ENCODE measurements around the gene STAT3. TPM values are rescaled to one million over a fixed set of nuclear protein-coding genes. Genes with fewer than 3 reads are reported as not detected.
A peak's percentile ranks its signal among the peaks of the same experiment; 100 is the strongest.

STAT3 gene
- total and polyA plus RNA-seq, 2 of the 13 experiments (the other 11 are each of a cell fraction or from before 2014, with no cell fraction given): 61.8 to 62.4 TPM

DNA sequence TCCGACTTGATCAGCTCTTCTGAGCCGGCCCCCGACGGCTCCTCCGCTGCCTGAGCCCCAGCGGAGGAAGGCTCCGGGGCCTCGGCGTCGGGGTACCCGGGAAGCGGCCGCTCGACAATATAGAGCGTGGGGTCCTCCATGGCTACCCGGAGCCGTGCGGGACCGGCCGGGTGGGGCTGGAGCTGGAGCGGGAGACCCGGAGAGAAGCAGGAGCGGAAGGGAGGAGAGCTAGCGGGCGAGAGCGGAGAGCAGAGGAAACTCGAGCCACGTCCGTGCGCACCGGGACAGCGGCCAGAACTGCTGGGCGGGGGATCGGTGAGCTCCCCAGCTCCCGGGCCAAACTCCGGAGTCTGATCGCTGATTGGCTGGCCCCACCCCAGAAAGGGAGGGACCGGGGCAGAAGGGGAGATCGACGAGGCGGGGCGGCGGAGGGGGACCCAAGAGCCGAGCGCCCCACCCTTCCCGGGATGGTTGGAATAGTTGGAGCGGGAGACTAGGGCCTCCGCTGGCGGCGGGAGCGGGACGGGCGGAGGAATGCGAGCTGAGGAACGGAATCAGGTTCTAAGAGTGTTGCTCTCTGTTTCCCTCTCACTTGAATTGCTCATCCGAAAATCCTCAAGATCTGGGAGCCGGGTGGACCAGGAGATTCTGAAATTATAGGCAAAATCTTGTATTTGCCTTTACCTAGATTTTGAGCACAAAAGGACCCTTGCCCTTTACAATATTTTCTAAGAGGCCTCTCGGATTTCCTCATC is 34.9 kb upstream of the STAT3 start, which contains the start of gene CAVIN1 (continued):
- TF ChIP-seq CBX5 (CRISPR knock-in tag; IDR thresholded peaks at IDR 0.05; ENCODE audit: borderline replicate concordance) (no peak), MXI1 (IDR thresholded peaks at IDR 0.05; ENCODE audit: borderline replicate concordance, low read depth, low read length) (0 out of 3 replicates have a peak, but pooled peaks have one; percentile 39), ZNF296 (CRISPR knock-in tag; conservative IDR thresholded peaks at IDR 0.05) (no peak), ZFYVE20 (CRISPR knock-in tag; IDR thresholded peaks at IDR 0.05; ENCODE audit: borderline replicate concordance, low read depth) (no peak), RFX5 (IDR thresholded peaks at IDR 0.05; ENCODE audit: low read depth, low read length) (no peak), KMT2A (CRISPR knock-in tag; IDR thresholded peaks at IDR 0.05) (no peak; the same call in 1 of the 2 replicates), HNF4A (CRISPR knock-in tag; IDR thresholded peaks at IDR 0.05) (0 out of 2 replicates have a peak, but pooled peaks have one; percentile 23), LCORL (IDR thresholded peaks at IDR 0.05) (peak; percentile 54; the same call in 1 of the 2 replicates), LCORL (CRISPR knock-in tag; IDR thresholded peaks at IDR 0.05) (peak; percentile 97), MED1 (CRISPR knock-in tag; IDR thresholded peaks at IDR 0.05) (peak; percentile 31; the same call in 1 of the 2 replicates), EEA1 (CRISPR knock-in tag; IDR thresholded peaks at IDR 0.05; ENCODE audit: borderline replicate concordance) (peak; percentile 76; the same call in 1 of the 2 replicates), SALL1 (CRISPR knock-in tag; IDR thresholded peaks at IDR 0.05) (peak; percentile 38; the same call in 1 of the 2 replicates)
- TF ChIP-seq, protein P1, sequence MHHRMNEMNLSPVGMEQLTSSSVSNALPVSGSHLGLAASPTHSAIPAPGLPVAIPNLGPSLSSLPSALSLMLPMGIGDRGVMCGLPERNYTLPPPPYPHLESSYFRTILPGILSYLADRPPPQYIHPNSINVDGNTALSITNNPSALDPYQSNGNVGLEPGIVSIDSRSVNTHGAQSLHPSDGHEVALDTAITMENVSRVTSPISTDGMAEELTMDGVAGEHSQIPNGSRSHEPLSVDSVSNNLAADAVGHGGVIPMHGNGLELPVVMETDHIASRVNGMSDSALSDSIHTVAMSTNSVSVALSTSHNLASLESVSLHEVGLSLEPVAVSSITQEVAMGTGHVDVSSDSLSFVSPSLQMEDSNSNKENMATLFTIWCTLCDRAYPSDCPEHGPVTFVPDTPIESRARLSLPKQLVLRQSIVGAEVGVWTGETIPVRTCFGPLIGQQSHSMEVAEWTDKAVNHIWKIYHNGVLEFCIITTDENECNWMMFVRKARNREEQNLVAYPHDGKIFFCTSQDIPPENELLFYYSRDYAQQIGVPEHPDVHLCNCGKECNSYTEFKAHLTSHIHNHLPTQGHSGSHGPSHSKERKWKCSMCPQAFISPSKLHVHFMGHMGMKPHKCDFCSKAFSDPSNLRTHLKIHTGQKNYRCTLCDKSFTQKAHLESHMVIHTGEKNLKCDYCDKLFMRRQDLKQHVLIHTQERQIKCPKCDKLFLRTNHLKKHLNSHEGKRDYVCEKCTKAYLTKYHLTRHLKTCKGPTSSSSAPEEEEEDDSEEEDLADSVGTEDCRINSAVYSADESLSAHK (CRISPR knock-in tag; IDR thresholded peaks at IDR 0.05; ENCODE audit: borderline replicate concordance): no peak
- TF ChIP-seq, protein P2, sequence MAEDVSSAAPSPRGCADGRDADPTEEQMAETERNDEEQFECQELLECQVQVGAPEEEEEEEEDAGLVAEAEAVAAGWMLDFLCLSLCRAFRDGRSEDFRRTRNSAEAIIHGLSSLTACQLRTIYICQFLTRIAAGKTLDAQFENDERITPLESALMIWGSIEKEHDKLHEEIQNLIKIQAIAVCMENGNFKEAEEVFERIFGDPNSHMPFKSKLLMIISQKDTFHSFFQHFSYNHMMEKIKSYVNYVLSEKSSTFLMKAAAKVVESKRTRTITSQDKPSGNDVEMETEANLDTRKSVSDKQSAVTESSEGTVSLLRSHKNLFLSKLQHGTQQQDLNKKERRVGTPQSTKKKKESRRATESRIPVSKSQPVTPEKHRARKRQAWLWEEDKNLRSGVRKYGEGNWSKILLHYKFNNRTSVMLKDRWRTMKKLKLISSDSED (CRISPR knock-in tag; IDR thresholded peaks at IDR 0.05): no peak
- TF ChIP-seq, protein P3, sequence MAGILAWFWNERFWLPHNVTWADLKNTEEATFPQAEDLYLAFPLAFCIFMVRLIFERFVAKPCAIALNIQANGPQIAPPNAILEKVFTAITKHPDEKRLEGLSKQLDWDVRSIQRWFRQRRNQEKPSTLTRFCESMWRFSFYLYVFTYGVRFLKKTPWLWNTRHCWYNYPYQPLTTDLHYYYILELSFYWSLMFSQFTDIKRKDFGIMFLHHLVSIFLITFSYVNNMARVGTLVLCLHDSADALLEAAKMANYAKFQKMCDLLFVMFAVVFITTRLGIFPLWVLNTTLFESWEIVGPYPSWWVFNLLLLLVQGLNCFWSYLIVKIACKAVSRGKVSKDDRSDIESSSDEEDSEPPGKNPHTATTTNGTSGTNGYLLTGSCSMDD (CRISPR knock-in tag; IDR thresholded peaks at IDR 0.05): 0 out of 2 replicates have a peak, but pooled peaks have one; percentile 41
- TF ChIP-seq, protein P4, sequence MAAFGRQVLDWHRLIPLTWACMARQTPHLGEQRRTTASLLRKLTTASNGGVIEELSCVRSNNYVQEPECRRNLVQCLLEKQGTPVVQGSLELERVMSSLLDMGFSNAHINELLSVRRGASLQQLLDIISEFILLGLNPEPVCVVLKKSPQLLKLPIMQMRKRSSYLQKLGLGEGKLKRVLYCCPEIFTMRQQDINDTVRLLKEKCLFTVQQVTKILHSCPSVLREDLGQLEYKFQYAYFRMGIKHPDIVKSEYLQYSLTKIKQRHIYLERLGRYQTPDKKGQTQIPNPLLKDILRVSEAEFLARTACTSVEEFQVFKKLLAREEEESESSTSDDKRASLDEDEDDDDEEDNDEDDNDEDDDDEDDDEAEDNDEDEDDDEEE (CRISPR knock-in tag; IDR thresholded peaks at IDR 0.05): no peak
- TF ChIP-seq, protein P5, sequence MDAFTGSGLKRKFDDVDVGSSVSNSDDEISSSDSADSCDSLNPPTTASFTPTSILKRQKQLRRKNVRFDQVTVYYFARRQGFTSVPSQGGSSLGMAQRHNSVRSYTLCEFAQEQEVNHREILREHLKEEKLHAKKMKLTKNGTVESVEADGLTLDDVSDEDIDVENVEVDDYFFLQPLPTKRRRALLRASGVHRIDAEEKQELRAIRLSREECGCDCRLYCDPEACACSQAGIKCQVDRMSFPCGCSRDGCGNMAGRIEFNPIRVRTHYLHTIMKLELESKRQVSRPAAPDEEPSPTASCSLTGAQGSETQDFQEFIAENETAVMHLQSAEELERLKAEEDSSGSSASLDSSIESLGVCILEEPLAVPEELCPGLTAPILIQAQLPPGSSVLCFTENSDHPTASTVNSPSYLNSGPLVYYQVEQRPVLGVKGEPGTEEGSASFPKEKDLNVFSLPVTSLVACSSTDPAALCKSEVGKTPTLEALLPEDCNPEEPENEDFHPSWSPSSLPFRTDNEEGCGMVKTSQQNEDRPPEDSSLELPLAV (CRISPR knock-in tag; conservative IDR thresholded peaks at IDR 0.05; ENCODE audit: low read depth): no peak
- TF ChIP-seq, protein P6, sequence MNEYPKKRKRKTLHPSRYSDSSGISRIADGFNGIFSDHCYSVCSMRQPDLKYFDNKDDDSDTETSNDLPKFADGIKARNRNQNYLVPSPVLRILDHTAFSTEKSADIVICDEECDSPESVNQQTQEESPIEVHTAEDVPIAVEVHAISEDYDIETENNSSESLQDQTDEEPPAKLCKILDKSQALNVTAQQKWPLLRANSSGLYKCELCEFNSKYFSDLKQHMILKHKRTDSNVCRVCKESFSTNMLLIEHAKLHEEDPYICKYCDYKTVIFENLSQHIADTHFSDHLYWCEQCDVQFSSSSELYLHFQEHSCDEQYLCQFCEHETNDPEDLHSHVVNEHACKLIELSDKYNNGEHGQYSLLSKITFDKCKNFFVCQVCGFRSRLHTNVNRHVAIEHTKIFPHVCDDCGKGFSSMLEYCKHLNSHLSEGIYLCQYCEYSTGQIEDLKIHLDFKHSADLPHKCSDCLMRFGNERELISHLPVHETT (CRISPR knock-in tag; conservative IDR thresholded peaks at IDR 0.05): no peak
